HPDE6-E6E7 (cell line): ENCODE data around the gene IQSEC3.
"Not testable (repeated sequence)": the region's sequence is repeated elsewhere in the genome, so short reads cannot be mapped to it uniquely, and the experiment has no call there.

Experiments
- DNase-seq: peaks from one replicate; pipeline ENCODE4 v3.0.0; 2011; ENCODE audit warnings: missing footprints; ENCODE audit errors: extremely low spot score

Gene IQSEC3

GRCh38 chr12:66428-66781 is at the start of gene IQSEC3:
Gene IQSEC3, plus strand, starts transcription at chr12:66767. Its CDS starts 116 bp downstream, at chr12:66883.
- not testable (repeated sequence) for DNase-seq

GRCh38 chr12:17370-18340 is 48.9 kb upstream of the IQSEC3 start:
- DNase-seq = not testable (repeated sequence)

GRCh38 chr12:18821-19567 is 47.6 kb upstream of the IQSEC3 start:
- DNase-seq = not testable (repeated sequence)

GRCh38 chr12:19906-20305 is 46.7 kb upstream of the IQSEC3 start:
- not testable (repeated sequence) for DNase-seq

GRCh38 chr12:20757-21156 is 45.8 kb upstream of the IQSEC3 start:
- no peak for DNase-seq

GRCh38 chr12:21301-22189 is 45.0 kb upstream of the IQSEC3 start:
- DNase-seq = no peak

- DNase-seq = no peak
Observed at GRCh38 chr12:22190-22529, 44.4 kb upstream of the IQSEC3 start.

- no peak for DNase-seq
Observed at GRCh38 chr12:22530-23201, 43.9 kb upstream of the IQSEC3 start.

GRCh38 chr12:27904-28303 is 38.7 kb upstream of the IQSEC3 start:
- not testable (repeated sequence) for DNase-seq

GRCh38 chr12:38775-39174 is 27.8 kb upstream of the IQSEC3 start:
- not testable (repeated sequence) for DNase-seq

GRCh38 chr12:39555-40265 is 26.9 kb upstream of the IQSEC3 start:
- not testable (repeated sequence) for DNase-seq

GRCh38 chr12:44352-44751 is 22.2 kb upstream of the IQSEC3 start:
- DNase-seq = not testable (repeated sequence)

GRCh38 chr12:45235-45990 is 21.2 kb upstream of the IQSEC3 start:
- DNase-seq = not testable (repeated sequence)

GRCh38 chr12:45991-46358 is 20.6 kb upstream of the IQSEC3 start:
- not testable (repeated sequence) for DNase-seq

- DNase-seq = not testable (repeated sequence)
Observed at GRCh38 chr12:46542-46941, 20.0 kb upstream of the IQSEC3 start.

- not testable (repeated sequence) for DNase-seq
Observed at GRCh38 chr12:47699-48226, 18.8 kb upstream of the IQSEC3 start.

- not testable (repeated sequence) for DNase-seq
Observed at GRCh38 chr12:49149-49548, 17.4 kb upstream of the IQSEC3 start.

GRCh38 chr12:51087-51486 is 15.5 kb upstream of the IQSEC3 start:
- DNase-seq = not testable (repeated sequence)

GRCh38 chr12:51962-52361 is 14.6 kb upstream of the IQSEC3 start:
- not testable (repeated sequence) for DNase-seq
